HepG2 (cell line): ENCODE measurements around the gene PAXIP1. TPM values are rescaled to one million over a fixed set of nuclear protein-coding genes. Genes with fewer than 3 reads are reported as not detected.

Source experiments
- AGO2 ChIP-seq: fragments of 200-400 bp; formaldehyde crosslinking; optimal IDR thresholded peaks from 2 replicates; pipeline ENCODE3; 2017; ENCODE audit warnings: mild to moderate bottlenecking, low read depth, low read length, moderate library complexity
- BRCA1 ChIP-seq: sonication (generic); formaldehyde crosslinking; IDR thresholded peaks from 2 replicates; pipeline ENCODE4 v1.4.0; 2020; ENCODE audit warnings: missing genetic modification reagents
- CEBPG ChIP-seq: IDR thresholded peaks from 2 replicates; pipeline ENCODE4 v1.6.1; 2016
- HNF1B ChIP-seq: sonication (generic); formaldehyde crosslinking; IDR thresholded peaks from 2 replicates; pipeline ENCODE4 v1.5.1; 2020; ENCODE audit warnings: mild to moderate bottlenecking, moderate library complexity, missing genetic modification reagents
- HNF4A ChIP-seq: sonication (generic); formaldehyde crosslinking; IDR thresholded peaks from 2 replicates; pipeline ENCODE4 v1.4.0; 2020; ENCODE audit warnings: missing genetic modification reagents
- MIER2 ChIP-seq: IDR thresholded peaks from 2 replicates; pipeline ENCODE4 v1.6.1; 2016; ENCODE audit warnings: missing biosample characterization, missing genetic modification reagents
- MXI1 ChIP-seq: IDR thresholded peaks from 3 replicates; pipeline ENCODE4 v1.6.1; 2012; ENCODE audit warnings: low read depth, low read length, inconsistent platforms, borderline replicate concordance
- NR2F2 ChIP-seq: IDR thresholded peaks from 2 replicates; pipeline ENCODE4 v1.6.1; 2012; ENCODE audit warnings: low read depth, inconsistent platforms, borderline replicate concordance
- PHF20 ChIP-seq: sonication (generic); formaldehyde crosslinking; IDR thresholded peaks from 2 replicates; pipeline ENCODE4 v1.5.0; 2020; ENCODE audit warnings: mild to moderate bottlenecking, missing genetic modification reagents
- PHF21A ChIP-seq: sonication (generic); formaldehyde crosslinking; IDR thresholded peaks from 2 replicates; pipeline ENCODE4 v1.5.0; 2020; ENCODE audit warnings: mild to moderate bottlenecking, missing genetic modification reagents
- POLR2AphosphoS5 ChIP-seq: IDR thresholded peaks from 2 replicates; pipeline ENCODE4 v1.6.1; 2012; ENCODE audit warnings: low read depth, low read length
- SNAPC2 ChIP-seq: sonication (generic); formaldehyde crosslinking; IDR thresholded peaks from 2 replicates; pipeline ENCODE4 v1.8.1; 2022; ENCODE audit warnings: mild to moderate bottlenecking, missing genetic modification reagents
- SRY ChIP-seq: sonication (generic); formaldehyde crosslinking; IDR thresholded peaks from 2 replicates; pipeline ENCODE4 v1.8.0; 2022; ENCODE audit warnings: mild to moderate bottlenecking, missing genetic modification reagents
- TFDP2 ChIP-seq: sonication (generic); formaldehyde crosslinking; IDR thresholded peaks from 2 replicates; pipeline ENCODE4 v1.4.0; 2020; ENCODE audit warnings: missing genetic modification reagents
- TOPORS ChIP-seq: sonication (generic); formaldehyde crosslinking; IDR thresholded peaks from 2 replicates; pipeline ENCODE4 v1.8.0; 2023; ENCODE audit warnings: mild to moderate bottlenecking, missing genetic modification reagents
- ZMYM2 ChIP-seq: sonication (generic); formaldehyde crosslinking; IDR thresholded peaks from 2 replicates; pipeline ENCODE4 v1.8.0; 2022; ENCODE audit warnings: mild to moderate bottlenecking, missing genetic modification reagents
- ZMYM3 ChIP-seq: sonication (generic); formaldehyde crosslinking; IDR thresholded peaks from 2 replicates; pipeline ENCODE4 v1.5.1; 2020; ENCODE audit warnings: mild to moderate bottlenecking, missing genetic modification reagents
- ZNF407 ChIP-seq: sonication (generic); formaldehyde crosslinking; IDR thresholded peaks from one replicate; pipeline ENCODE4 v1.5.1; 2020; ENCODE audit warnings: mild to moderate bottlenecking, missing genetic modification reagents; ENCODE audit errors: not compliant biosample characterization
- ZNF839 ChIP-seq: sonication (generic); formaldehyde crosslinking; IDR thresholded peaks from 2 replicates; pipeline ENCODE4 v1.4.0; 2020; ENCODE audit warnings: missing genetic modification reagents, mild to moderate bottlenecking, borderline replicate concordance
- ZSCAN20 ChIP-seq: sonication (generic); formaldehyde crosslinking; IDR thresholded peaks from 2 replicates; pipeline ENCODE4 v1.4.0; 2020; ENCODE audit warnings: missing genetic modification reagents, mild to moderate bottlenecking, borderline replicate concordance
- polyA plus RNA-seq, 8 experiments: library from polyadenylated mRNA; depleted of rRNA in 3 of 8; stranded (reverse) in 7 of 8; unstranded in 1 of 8; fragments of >200 nt; fragmentation: Illumina TruSeq in 4 of 8; extraction: Trizol in 4 of 8; gene quantifications; 2 replicates each; pipeline versions ENCODE4 v1.2.1 to v1.2.3, GENCODE V29; 2011 to 2016; ENCODE audit warnings: low read depth in 4 of 8, missing spikeins in 1 of 8, mixed read lengths in 1 of 8; ENCODE audit not compliant: insufficient read depth in 1 of 8
- total RNA-seq, 5 experiments: library from RNA; depleted of rRNA; stranded (reverse); fragments of >200 nt; fragmentation: Illumina TruSeq; extraction: Trizol; gene quantifications; 2 replicates each; pipeline ENCODE4 v1.2.3, GENCODE V29; 2016; ENCODE audit warnings: low read depth in 1 of 5

Gene PAXIP1
- total and polyA plus RNA-seq, 2 of the 13 experiments (the other 11 are each of a cell fraction or from before 2014, with no cell fraction given), result 11.6 to 16.2 TPM

- TF ChIP-seq ZNF407 (CRISPR knock-in tag) (no peak), SNAPC2 (CRISPR knock-in tag) (no peak), POLR2AphosphoS5 (0 out of 2 replicates have a peak, but pooled peaks have one; percentile 38), AGO2 (no peak), HNF4A (no peak), TOPORS (no peak), BRCA1 (CRISPR knock-in tag) (no peak), HNF1B (CRISPR knock-in tag) (no peak), PHF21A (0 out of 2 replicates have a peak, but pooled peaks have one; percentile 36), ZNF839 (CRISPR knock-in tag) (no peak), ZSCAN20 (CRISPR knock-in tag) (no peak), TFDP2 (CRISPR knock-in tag) (0 out of 2 replicates have a peak, but pooled peaks have one; percentile 26), MIER2 (CRISPR knock-in tag) (no peak), ZMYM2 (CRISPR knock-in tag) (no peak), ZMYM3 (CRISPR knock-in tag) (no peak), SRY (CRISPR knock-in tag) (no peak), MXI1 (no peak), CEBPG (CRISPR knock-in tag) (peak; percentile 20; the same call in 1 of the 2 replicates), PHF20 (CRISPR knock-in tag) (peak; percentile 47; the same call in 1 of the 2 replicates), NR2F2 (no peak)
These were observed 74.6 kb downstream of the PAXIP1 start (continued) for GRCh38 chr7:154928136-154929005.
